ENCODE results near the gene YIPF7.

The YIPF7 gene

GRCh38 chr4:44651425-44651824 lies at the start of gene YIPF7:
TSS of gene YIPF7 (minus strand) at chr4:44651625. CDS start at chr4:44650100, 1,525 bp downstream.
- no peak for DNase-seq

- no peak for DNase-seq
Observed at GRCh38 chr4:44701037-44701436, 49.6 kb upstream of the YIPF7 start.

- no peak for DNase-seq
Observed at GRCh38 chr4:44700427-44700826, 49.0 kb upstream of the YIPF7 start.

- DNase-seq: no peak
Observed at GRCh38 chr4:44684648-44685047, 33.2 kb upstream of the YIPF7 start.

- no peak for DNase-seq
Observed at GRCh38 chr4:44679060-44679459, 27.6 kb upstream of the YIPF7 start.

GRCh38 chr4:44678094-44679041 lies 26.9 kb upstream of the YIPF7 start, which contains the start of gene GUF1:
TSS of gene GUF1 (plus strand) at chr4:44678420. CDS start at chr4:44678623, 203 bp downstream.
- peak; percentile 69 to 81 (median 76) for DNase-seq

GRCh38 chr4:44675366-44675765 lies 23.9 kb upstream of the YIPF7 start:
- no peak for DNase-seq

- DNase-seq: no peak
Observed at GRCh38 chr4:44674471-44674870, 23.0 kb upstream of the YIPF7 start.

GRCh38 chr4:44671636-44672035 lies 20.2 kb upstream of the YIPF7 start:
- DNase-seq: no peak

- no peak for DNase-seq
Observed at GRCh38 chr4:44670506-44671199, 19.2 kb upstream of the YIPF7 start.

GRCh38 chr4:44668526-44668925 lies 17.1 kb upstream of the YIPF7 start:
- DNase-seq: no peak

GRCh38 chr4:44663539-44664263 lies 12.3 kb upstream of the YIPF7 start:
- DNase-seq: peak in 1 of 4 experiments; percentile 0

GRCh38 chr4:44662623-44663005 lies 11.2 kb upstream of the YIPF7 start:
- no peak for DNase-seq

GRCh38 chr4:44661940-44662622 lies 10.7 kb upstream of the YIPF7 start:
- no peak for DNase-seq

- DNase-seq: no peak
Observed at GRCh38 chr4:44660396-44660795, 9.0 kb upstream of the YIPF7 start.

- DNase-seq: no peak
Observed at GRCh38 chr4:44652002-44652401, 577 bp upstream of the YIPF7 start.

GRCh38 chr4:44646151-44646550 lies 5.3 kb downstream of the YIPF7 start:
- no peak for DNase-seq

- no peak for DNase-seq
Observed at GRCh38 chr4:44638091-44638490, 13.3 kb downstream of the YIPF7 start.

GRCh38 chr4:44632733-44633132 lies 18.7 kb downstream of the YIPF7 start:
- DNase-seq: no peak

GRCh38 chr4:44632089-44632488 lies 19.3 kb downstream of the YIPF7 start:
- DNase-seq: no peak

GRCh38 chr4:44629280-44629866 lies 22.1 kb downstream of the YIPF7 start:
- peak in 2 of 4 experiments; percentile 1 to 2 for DNase-seq

GRCh38 chr4:44623676-44624075 lies 27.7 kb downstream of the YIPF7 start:
- DNase-seq: no peak
